ENCODE data around the gene MMP2. TPM values are rescaled to one million over a fixed set of nuclear protein-coding genes. Genes with fewer than 3 reads are reported as not detected.

MMP2 gene
- total RNA-seq, 1 experiment from 2014 or later: 53.0 TPM

DNA sequence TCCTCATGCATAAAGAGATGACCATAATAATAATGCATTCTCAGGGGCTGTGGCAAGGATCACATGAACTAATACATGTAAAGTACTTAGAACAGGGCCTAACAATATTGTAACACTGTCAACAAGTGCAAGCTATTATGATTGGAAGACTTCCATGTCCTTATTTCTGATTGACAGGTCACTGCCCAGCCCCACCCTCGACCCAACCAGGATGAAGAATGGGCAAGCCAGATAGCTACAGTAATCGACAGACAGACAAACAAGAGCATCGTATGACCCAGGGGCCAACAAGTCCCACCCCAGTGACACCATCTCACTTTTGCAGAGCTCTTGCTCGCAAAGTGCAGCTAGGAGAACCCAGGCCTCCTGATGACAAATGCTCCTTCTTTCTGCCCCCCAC lies 14.6 kb upstream of the MMP2 start:
- H3K9me3 ChIP-seq: no peaks in the 10 kb centered on the region
- DNase-seq: no peak
- H3K27me3 ChIP-seq: no peaks in the 10 kb centered on the region; the same call in 1 of the 2 replicates
- H3K36me3 ChIP-seq: no peaks in the 10 kb centered on the region
- H3K4me3 ChIP-seq: no peak overlapping the region

GRCh38 chr16:55465077-55465896 lies 13.7 kb upstream of the MMP2 start:
- DNase-seq: peak; percentile 76
- no peaks in the 10 kb centered on the region; the same call in 1 of the 2 replicates for H3K27me3 ChIP-seq
- no peaks in the 10 kb centered on the region for H3K9me3 ChIP-seq
- H3K4me3 ChIP-seq: no peak overlapping the region
- H3K36me3 ChIP-seq: no peaks in the 10 kb centered on the region

- Histone ChIP-seq H3K4me3 (no peak overlapping the region), H3K36me3 (no peaks in the 10 kb centered on the region), H3K27me3 (no peaks in the 10 kb centered on the region; the same call in 1 of the 2 replicates), H3K9me3 (no peaks in the 10 kb centered on the region)
- DNase-seq: no peak
Measured at GRCh38 chr16:55466209-55466608, 12.8 kb upstream of the MMP2 start.

DNA sequence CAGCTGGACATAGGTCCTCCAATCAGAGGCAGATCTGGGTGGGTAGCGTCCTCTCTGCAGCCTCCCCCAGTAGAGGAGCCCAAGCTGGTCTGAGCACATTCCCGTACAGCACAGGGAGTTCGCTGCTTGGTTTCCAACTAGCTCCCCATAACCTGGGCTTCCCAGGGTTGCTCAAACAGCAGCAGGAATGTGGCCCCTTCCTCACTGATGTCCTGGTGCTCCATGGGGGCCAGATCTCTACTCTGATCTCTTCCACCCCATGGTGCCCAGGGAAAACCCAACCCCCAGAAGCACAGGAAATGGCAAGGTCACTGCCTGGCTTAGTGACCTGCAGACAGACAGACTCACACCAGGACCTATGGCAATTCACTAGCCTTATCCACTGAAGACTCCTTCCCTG lies 11.1 kb upstream of the MMP2 start:
- Histone ChIP-seq H3K9me3 (no peaks in the 10 kb centered on the region), H3K36me3 (no peaks in the 10 kb centered on the region), H3K27me3 (no peaks in the 10 kb centered on the region; the same call in 1 of the 2 replicates), H3K4me3 (no peak overlapping the region)
- no peak for DNase-seq

- H3K27me3 ChIP-seq: no peaks in the 10 kb centered on the region; the same call in 1 of the 2 replicates
- no peaks in the 10 kb centered on the region for H3K9me3 ChIP-seq
- H3K4me3 ChIP-seq: no peak overlapping the region
- DNase-seq: no peak
- no peaks in the 10 kb centered on the region for H3K36me3 ChIP-seq
Measured at GRCh38 chr16:55468352-55468990, 10.5 kb upstream of the MMP2 start.

DNA sequence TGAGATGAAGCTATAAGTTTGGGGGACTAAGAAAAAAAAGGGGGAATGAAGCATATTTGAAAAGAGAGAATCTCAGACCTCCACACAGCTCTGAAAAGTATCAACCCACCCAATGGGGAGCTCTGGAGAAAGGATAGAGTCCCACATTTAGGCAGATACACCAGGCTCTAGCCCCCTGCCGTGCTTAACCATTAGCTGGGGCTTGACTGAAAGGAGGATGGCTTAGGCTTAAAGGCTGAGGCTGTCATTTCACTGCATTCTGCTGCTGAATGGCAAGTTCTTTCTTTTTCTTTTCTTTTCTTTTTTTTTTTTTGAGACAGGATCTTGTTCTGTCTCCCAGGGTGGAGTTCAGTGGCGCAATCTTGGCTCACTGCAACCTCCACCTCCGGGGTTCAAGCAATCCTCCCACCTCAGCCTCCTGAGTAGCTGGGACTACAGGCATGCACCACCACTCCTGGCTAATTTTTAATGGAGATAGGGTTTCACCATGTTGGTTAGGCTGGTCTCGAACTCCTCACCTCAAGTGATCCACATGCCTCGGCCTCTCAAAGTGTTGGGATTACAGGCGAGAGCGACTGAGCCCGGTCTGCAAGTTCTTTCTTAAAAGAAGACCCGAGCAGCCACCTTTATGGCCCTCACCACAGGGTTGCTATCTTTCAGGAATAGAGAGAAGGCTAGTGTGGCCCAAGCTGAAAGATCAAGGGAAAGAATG lies 9.0 kb upstream of the MMP2 start:
- Histone ChIP-seq H3K4me3 (no peak overlapping the region), H3K27me3 (no peaks in the 10 kb centered on the region), H3K9me3 (no peaks in the 10 kb centered on the region), H3K36me3 (no peaks in the 10 kb centered on the region)
- DNase-seq: no peak

DNA sequence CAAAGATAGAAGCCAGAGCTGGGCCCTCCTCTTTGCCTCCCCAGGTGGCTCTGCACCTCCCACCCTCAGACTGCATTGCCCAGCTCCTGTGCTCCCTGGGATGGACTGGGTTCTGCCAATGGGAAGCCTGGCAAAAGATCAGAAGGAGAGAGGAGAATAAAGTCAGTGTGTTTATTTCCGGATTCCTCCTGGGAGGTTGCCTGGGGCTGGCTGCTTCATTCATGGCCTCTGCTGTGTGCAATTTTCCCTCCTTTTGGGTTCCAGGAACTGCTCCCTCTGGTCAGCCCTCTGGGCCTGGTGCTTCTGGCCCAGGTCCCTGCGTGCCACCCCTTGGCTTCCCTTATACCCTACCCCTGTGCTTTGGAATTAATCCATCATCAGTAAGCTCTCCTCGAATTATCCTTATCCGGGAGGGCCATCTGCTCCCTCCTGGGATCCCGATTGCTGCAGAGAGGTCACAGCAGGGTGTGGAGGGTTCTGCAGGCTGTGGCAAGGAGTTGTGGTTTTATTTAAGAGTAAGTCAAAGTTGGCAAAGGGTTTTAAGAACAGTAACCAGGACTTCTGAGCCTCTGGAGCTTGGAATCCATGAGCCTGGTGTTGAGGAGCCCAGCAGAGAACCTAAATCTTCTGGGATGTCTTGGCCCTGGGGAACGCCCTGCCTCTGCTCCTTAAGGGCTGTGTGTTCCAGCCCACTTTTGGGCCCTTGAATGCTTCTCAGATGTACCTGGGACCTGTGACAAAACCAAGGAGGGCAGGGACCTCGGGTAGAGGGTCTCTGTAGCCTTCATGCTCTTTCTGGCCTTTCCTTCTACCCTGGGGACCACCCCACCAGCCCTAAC lies 8.2 kb upstream of the MMP2 start:
- H3K9me3 ChIP-seq: no peaks in the 10 kb centered on the region
- no peaks in the 10 kb centered on the region for H3K36me3 ChIP-seq
- no peaks in the 10 kb centered on the region for H3K27me3 ChIP-seq
- peak; percentile 99 for DNase-seq
- no peak overlapping the region for H3K4me3 ChIP-seq

DNA sequence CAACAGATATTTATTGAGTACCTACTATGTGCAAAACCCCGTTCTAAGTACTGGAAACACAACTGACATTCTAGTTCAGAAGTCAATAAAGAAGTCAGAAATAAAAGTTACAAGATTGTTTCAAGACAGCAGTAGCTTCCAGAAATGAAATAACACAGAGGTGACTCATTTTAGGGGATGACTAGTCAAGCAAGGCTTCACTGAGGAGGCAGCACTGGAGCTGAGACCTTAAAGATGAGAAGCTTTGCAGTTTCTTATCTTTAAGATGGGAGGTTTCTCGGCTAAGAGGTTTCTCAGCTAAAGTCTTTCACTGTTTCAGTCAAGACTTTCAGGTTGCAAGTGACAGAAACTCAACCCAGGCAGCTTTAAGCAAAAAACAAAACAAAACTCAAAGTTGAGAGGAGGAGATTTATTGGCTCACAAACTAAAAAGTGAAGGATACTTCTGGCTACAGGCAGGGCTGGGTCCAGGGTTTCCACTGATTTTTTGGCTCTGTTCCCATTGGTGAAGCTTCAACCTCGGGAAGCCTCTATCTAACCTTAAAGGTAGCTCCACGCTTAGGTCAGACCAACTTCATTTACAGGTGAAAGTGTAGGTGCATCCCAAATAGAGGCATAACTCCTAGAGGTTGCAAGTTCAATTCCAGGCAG lies 7.4 kb upstream of the MMP2 start:
- H3K4me3 ChIP-seq: no peak overlapping the region
- H3K9me3 ChIP-seq: no peaks in the 10 kb centered on the region
- H3K36me3 ChIP-seq: no peaks in the 10 kb centered on the region
- no peaks in the 10 kb centered on the region for H3K27me3 ChIP-seq
- peak; percentile 77 for DNase-seq

DNA sequence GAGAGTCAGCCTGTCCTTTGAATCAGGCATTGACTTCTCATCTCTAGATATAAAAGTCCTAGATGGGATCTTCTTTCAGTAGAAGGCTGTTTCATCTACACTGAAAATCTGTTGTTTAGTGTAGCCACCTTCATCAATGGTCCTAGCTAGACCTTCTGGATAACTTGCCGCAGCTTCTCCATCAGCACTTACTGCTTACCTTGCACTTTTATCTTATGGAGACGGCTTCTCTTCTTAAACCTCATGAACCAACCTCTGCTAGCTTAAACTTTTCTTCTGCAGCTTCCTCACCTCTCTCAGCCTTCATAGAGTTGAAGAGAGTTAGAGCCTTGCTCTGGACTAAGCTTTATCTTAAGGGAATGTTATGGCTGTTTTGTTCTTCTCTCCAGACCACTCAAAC lies 5.4 kb upstream of the MMP2 start:
- Histone ChIP-seq H3K4me3 (no peak overlapping the region), H3K36me3 (no peaks in the 10 kb centered on the region), H3K27me3 (no peaks in the 10 kb centered on the region), H3K9me3 (no peaks in the 10 kb centered on the region)
- DNase-seq: no peak

DNA sequence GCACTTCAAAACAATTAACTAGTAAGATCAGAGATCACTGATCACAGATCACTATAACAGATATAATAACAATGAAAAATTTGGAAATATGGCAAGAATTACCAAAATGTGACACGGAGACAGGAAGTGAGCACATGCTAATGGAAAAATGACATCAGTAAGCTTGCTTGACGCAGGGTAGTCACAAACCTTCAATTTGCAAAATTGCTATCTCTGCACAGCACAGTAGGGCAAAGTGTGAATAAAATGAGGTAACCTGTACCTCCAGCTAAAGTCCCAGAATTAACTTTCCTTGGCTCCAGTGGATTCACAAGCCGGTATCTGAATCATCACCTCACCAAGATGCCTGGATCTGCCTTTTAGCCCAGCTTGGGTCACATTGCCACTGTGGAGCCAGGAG lies 4.2 kb upstream of the MMP2 start:
- no peaks in the 10 kb centered on the region for H3K9me3 ChIP-seq
- no peak overlapping the region for H3K4me3 ChIP-seq
- H3K36me3 ChIP-seq: no peaks in the 10 kb centered on the region
- DNase-seq: no peak
- no peaks in the 10 kb centered on the region for H3K27me3 ChIP-seq

- no peak for DNase-seq
- no peaks in the 10 kb centered on the region for H3K27me3 ChIP-seq
- no peaks in the 10 kb centered on the region for H3K36me3 ChIP-seq
- H3K9me3 ChIP-seq: no peaks in the 10 kb centered on the region
- H3K4me3 ChIP-seq: no peak overlapping the region
Measured at GRCh38 chr16:55475919-55476318, 3.1 kb upstream of the MMP2 start.

GRCh38 chr16:55476625-55477533 lies 2.1 kb upstream of the MMP2 start:
- DNase-seq: peak; percentile 90
- H3K9me3 ChIP-seq: no peaks in the 10 kb centered on the region
- H3K27me3 ChIP-seq: no peaks in the 10 kb centered on the region
- no peaks in the 10 kb centered on the region for H3K36me3 ChIP-seq
- H3K4me3 ChIP-seq: no peak overlapping the region

GRCh38 chr16:55477736-55478135 lies 1.3 kb upstream of the MMP2 start:
- no peak for DNase-seq
- Histone ChIP-seq H3K4me3 (no peak overlapping the region), H3K27me3 (no peaks in the 10 kb centered on the region), H3K36me3 (peaks cover 3% of the 10 kb centered on the region), H3K9me3 (no peaks in the 10 kb centered on the region)

- no peak for DNase-seq
- Histone ChIP-seq H3K9me3 (0 out of 2 replicates have a peak, but pooled peaks cover 3% of the 10 kb centered on the region), H3K4me3 (peak overlapping the region; percentile 60), H3K27me3 (no peaks in the 10 kb centered on the region), H3K36me3 (peaks cover 21% of the 10 kb centered on the region)
Measured at GRCh38 chr16:55479430-55480140, 587 bp downstream of the MMP2 start.

- H3K9me3 ChIP-seq: 0 out of 2 replicates have a peak, but pooled peaks cover 4% of the 10 kb centered on the region
- peak overlapping the region; percentile 60 for H3K4me3 ChIP-seq
- H3K27me3 ChIP-seq: no peaks in the 10 kb centered on the region
- H3K36me3 ChIP-seq: peaks cover 28% of the 10 kb centered on the region
- peak; percentile 97 for DNase-seq
Measured at GRCh38 chr16:55480228-55480655, 1.2 kb downstream of the MMP2 start.
